ENCODE measurements around the gene SLC6A3. TPM values are rescaled to one million over a fixed set of nuclear protein-coding genes. Genes with fewer than 3 reads are reported as not detected.
"Not testable (repeated sequence)": the region's sequence is repeated elsewhere in the genome, so short reads cannot be mapped to it uniquely, and the experiment has no call there.

The SLC6A3 gene
- total RNA-seq, 4 donors from 2014 or later: 0.16 TPM; not detected in 3

DNA sequence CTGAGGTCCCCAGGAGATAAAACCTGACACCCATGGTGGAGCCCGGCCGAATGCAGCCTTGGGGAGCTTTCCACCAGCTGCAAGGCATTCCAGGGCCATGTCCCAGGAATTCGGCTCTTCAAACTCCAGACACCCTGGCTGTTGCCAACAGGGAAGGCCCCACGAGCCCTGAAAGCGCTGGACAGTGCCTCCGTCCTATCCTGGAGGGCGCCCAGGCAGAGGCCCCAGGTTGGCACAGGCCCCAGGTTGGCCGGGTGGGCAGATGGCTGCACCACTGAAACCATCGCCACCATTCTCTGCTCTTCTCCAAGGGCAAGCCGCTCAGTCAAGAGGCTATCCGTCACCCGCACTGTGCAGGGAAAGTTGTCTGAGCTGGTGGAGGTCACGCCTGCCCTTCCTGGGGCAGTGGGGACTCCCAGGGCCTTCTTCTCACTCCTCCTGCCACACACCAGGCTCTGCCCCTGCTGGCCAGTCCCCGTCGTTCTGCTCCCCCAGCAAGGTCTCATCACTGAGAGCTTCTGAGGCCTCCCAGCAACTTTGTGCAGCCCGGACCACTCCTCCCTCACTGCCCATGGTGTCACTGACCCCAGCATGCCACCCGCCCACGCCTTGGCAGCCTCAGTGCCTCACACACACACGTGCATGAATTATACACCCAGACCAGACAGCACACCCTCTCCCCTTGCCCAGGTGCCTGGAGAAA lies 21.2 kb downstream of the SLC6A3 start:
- WGBS: 75% methylated on average over 13 of the region's 19 CpGs
- peaks cover 4% of the 10 kb centered on the region for H3K9me3 ChIP-seq
- no peaks in the 10 kb centered on the region for H3K27me3 ChIP-seq
- no peak overlapping the region for H3K27ac ChIP-seq
- no peaks in the 10 kb centered on the region for H3K36me3 ChIP-seq
- TF ChIP-seq EP300 (IDR thresholded peaks at IDR 0.05) (no peak), POLR2AphosphoS5 (IDR thresholded peaks at IDR 0.05) (no peak), POLR2A (IDR thresholded peaks at IDR 0.05) (no peak)
- TF ChIP-seq, protein P1, sequence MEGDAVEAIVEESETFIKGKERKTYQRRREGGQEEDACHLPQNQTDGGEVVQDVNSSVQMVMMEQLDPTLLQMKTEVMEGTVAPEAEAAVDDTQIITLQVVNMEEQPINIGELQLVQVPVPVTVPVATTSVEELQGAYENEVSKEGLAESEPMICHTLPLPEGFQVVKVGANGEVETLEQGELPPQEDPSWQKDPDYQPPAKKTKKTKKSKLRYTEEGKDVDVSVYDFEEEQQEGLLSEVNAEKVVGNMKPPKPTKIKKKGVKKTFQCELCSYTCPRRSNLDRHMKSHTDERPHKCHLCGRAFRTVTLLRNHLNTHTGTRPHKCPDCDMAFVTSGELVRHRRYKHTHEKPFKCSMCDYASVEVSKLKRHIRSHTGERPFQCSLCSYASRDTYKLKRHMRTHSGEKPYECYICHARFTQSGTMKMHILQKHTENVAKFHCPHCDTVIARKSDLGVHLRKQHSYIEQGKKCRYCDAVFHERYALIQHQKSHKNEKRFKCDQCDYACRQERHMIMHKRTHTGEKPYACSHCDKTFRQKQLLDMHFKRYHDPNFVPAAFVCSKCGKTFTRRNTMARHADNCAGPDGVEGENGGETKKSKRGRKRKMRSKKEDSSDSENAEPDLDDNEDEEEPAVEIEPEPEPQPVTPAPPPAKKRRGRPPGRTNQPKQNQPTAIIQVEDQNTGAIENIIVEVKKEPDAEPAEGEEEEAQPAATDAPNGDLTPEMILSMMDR (IDR thresholded peaks at IDR 0.05): no peak
- H3K4me1 ChIP-seq: no peaks in the 10 kb centered on the region
- H3K4me3 ChIP-seq: no peak overlapping the region
- DNase-seq (ENCODE audit: low spot score in 2 of 2): no peak

DNA sequence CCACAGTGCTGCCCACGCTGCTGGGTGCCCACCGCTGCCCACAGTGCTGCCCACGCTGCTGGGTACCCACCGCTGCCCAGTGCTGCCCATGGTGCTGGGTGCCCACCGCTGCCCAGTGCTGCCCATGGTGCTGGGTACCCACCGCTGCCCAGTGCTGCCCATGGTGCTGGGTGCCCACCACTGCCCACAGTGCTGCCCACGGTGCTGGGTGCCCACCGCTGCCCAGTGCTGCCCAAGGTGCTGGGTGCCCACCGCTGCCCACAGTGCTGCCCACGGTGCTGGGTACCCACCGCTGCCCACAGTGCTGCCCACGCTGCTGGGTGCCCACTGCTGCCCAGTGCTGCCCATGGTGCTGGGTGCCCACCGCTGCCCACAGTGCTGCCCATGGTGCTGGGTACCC lies 22.7 kb downstream of the SLC6A3 start:
- H3K4me3 ChIP-seq; H3K9me3 ChIP-seq; H3K4me1 ChIP-seq; H3K36me3 ChIP-seq; H3K27me3 ChIP-seq; DNase-seq (ENCODE audit: low spot score in 2 of 2); H3K27ac ChIP-seq: not testable (repeated sequence)
- WGBS: no CpG with 5 or more reads among the region's 13 CpGs

DNA sequence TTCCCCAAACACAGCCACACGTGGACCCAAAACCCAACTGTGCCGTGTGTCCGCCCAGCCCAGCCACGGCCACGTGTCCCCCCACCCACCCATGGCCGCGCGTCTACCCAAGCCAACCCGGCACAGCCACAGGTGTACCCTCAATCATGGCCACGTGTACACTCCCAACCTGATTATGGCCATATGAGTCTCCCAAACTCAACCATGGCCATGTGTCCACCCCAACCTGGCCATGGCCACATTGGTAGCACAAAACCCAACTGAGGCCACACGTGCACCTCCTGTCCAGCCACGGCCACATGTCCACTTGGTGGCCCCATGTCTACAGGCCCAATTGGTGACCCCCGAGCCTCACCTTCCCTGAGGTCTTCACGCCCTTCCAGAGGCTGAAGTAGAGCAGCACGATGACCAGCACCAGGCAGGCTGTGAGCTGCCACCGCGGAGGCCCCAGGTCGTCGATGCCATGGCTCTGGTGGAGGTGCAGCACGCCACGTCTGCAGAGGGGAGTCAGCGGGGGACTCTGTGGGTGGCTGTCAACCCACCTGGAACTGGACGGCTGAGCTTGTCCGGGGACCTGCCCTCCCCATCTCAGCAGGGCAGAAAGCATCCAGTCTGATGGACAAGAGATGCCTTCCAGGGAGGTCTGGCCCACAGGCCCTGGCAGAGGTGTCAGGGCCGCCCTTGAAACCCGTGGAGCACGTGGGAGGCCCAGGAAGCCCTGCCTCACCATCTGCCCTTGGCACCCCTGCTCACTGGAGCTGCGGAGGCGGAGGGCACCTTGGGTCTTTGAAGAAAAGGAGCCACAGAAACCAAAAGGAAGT lies 23.5 kb downstream of the SLC6A3 start:
- Histone ChIP-seq H3K4me1 (no peaks in the 10 kb centered on the region), H3K4me3 (no peak overlapping the region), H3K9me3 (no peaks in the 10 kb centered on the region), H3K36me3 (no peaks in the 10 kb centered on the region), H3K27me3 (no peaks in the 10 kb centered on the region), H3K27ac (no peak overlapping the region)
- WGBS: 95% methylated on average over 21 of the region's 29 CpGs
- peak in 1 of 2 donors; percentile 39 for DNase-seq (ENCODE audit: low spot score in 2 of 2)
- TF ChIP-seq EP300 (IDR thresholded peaks at IDR 0.05): no peak
- no peak for TF ChIP-seq POLR2A (IDR thresholded peaks at IDR 0.05)
- TF ChIP-seq, protein P1 (IDR thresholded peaks at IDR 0.05): no peak
- no peak for TF ChIP-seq POLR2AphosphoS5 (IDR thresholded peaks at IDR 0.05)

DNA sequence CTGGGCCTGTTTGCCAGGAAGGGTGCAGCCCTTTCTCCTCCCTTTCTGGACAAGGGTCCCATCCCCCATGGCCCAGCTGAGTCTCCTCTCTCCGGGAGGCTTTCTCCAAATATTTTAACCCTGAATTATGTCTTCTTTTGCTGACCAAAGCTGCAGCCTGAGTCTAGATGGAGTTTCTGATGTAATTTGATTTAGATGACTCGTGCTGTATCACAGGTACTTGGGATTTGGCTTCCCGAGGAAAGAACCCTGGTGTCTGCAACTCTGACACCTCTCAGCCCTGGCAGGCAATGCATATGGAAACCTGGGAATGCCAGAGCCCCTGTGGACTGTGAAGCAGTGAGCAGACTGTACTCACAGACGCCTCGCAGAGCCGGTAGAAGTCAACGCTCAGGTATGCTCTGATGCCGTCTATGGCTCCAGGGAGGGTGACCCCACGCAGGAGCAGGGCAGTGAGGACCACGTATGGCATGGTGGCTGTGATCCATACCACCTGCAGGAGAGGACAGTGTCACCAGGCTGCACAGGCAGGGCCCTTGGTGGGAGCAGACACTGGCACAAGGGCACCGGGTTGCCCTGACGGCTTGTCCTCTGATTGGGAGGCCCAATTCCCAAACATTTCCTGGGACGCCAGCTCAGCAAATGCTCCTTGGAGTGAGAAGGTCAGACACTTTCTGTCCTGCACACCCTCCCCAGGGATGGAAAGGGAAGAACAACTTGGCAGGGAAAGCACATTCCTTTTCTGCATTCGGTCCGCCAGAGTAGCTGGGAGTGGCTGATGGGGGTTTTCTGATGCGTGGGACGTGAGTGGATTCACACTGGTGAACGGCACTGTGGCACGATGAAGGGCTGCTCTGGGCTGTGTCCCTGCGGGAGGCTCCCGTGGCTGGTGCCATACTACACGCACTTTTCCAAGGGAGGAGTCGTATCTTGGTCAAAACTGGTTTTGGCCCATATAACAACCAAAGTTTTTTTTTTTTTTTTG lies 24.7 kb downstream of the SLC6A3 start:
- Histone ChIP-seq H3K4me3 (no peak overlapping the region), H3K27ac (no peak overlapping the region), H3K4me1 (peaks cover 3% of the 10 kb centered on the region), H3K9me3 (no peaks in the 10 kb centered on the region), H3K36me3 (no peaks in the 10 kb centered on the region), H3K27me3 (peaks cover 4% of the 10 kb centered on the region)
- TF ChIP-seq, protein P1 (IDR thresholded peaks at IDR 0.05): no peak
- TF ChIP-seq EP300 (IDR thresholded peaks at IDR 0.05): no peak
- no peak for TF ChIP-seq POLR2A (IDR thresholded peaks at IDR 0.05)
- TF ChIP-seq POLR2AphosphoS5 (IDR thresholded peaks at IDR 0.05): no peak
- WGBS: 64% methylated on average over 20 of the region's 23 CpGs
- DNase-seq (ENCODE audit: low spot score in 2 of 2): peak in 1 of 2 donors; percentile 37

DNA sequence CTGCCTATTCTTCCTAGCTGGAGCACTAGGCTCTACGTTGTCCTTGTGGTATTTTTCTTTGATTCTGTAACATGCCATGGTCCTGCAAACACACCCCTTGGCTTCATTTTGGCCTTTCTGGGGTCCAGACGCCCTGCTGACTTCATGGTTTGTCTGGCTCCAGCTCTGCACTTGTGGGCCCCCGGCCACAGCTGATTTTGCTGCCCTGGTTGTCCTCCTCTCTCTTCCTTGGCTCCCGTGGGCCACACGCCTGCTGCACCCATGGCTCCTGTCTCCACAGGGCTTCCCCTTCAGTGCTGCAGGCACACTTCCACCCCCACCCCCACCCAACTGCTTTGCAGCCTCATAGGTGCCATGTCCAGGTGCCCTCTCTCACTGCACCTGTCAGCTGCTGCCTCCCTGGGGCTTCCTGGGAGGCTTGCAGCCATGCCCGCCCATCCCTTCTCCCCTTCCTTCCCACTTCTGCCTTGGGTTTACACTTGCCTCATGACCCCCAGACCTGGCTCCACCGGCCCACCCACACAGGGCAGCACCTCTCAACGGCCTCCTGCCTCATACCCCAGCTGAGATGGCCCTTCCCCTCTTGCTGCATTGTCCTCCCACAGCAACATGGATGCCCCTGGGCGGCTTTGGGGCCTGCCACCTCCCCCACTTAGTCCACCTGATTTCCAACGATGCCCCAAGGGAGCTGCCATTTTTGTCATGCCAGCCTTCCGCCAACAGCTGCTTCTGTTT lies 25.6 kb downstream of the SLC6A3 start:
- WGBS: 67% methylated on average over 11 of the region's 11 CpGs
- H3K4me1 ChIP-seq: peaks cover 3% of the 10 kb centered on the region
- no peak for TF ChIP-seq POLR2AphosphoS5 (IDR thresholded peaks at IDR 0.05)
- H3K27ac ChIP-seq: no peak overlapping the region
- no peaks in the 10 kb centered on the region for H3K9me3 ChIP-seq
- H3K4me3 ChIP-seq: no peak overlapping the region
- peaks cover 9% of the 10 kb centered on the region for H3K27me3 ChIP-seq
- DNase-seq (ENCODE audit: low spot score in 2 of 2): peak in 1 of 2 donors; percentile 30
- H3K36me3 ChIP-seq: no peaks in the 10 kb centered on the region

Data from suprapubic skin (tissue), 4 donors.